B cell (primary cell): ENCODE results near the gene CRYGN. TPM values are rescaled to one million over a fixed set of nuclear protein-coding genes. Genes with fewer than 3 reads are reported as not detected.

Experiments used
- ATAC-seq: fragments of 200-7000 bp; cut with Tn5 transposase; one replicate; pipeline ENCODE4 v1.10.0; 2021; ENCODE audit warnings: low read depth, mild to moderate bottlenecking, moderate number of reproducible peaks, moderate library complexity
- CTCF ChIA-PET: fragments of 350-600 bp; sonication (Branson Sonifier 250); formaldehyde crosslinking; loops from one replicate; lab custom pipeline; 2021; ENCODE audit warnings: antibody characterized with exemption, inconsistent platforms; lab: Charles Lee
- POLR2A ChIA-PET: fragments of 350-600 bp; sonication (Branson Sonifier 250); formaldehyde crosslinking; loops from one replicate; lab custom pipeline; 2021; ENCODE audit warnings: antibody characterized with exemption; lab: Charles Lee
- DNase-seq: peaks from one replicate; pipeline ENCODE4 v3.0.0; 2013
- H2AFZ ChIP-seq: 2 replicates; pipeline ENCODE4 v1.6.1; 2012; ENCODE audit warnings: mild to moderate bottlenecking, low read depth, low read length; ENCODE audit not compliant: insufficient read depth, poor library complexity, severe bottlenecking
- H3K27ac ChIP-seq, 2 donors: 1 replicate in 1 of 2; 2 replicates in 1 of 2; pipeline ENCODE4 v1.5.1; 2012 to 2013; ENCODE audit warnings: low read length in 2 of 2, mild to moderate bottlenecking in 2 of 2, moderate library complexity in 1 of 2
- H3K27me3 ChIP-seq, 4 experiments: fragments of 200-600 bp in 1 of 4; sonication (generic) in 1 of 4; replicated peaks in 1 of 4; 1 replicate in 2 of 4; 2 replicates in 2 of 4; pipeline versions ENCODE4 v1.6.1 to v1.7.0; 2013 to 2016; ENCODE audit warnings: low read length in 3 of 4, mild to moderate bottlenecking in 2 of 4, mixed read lengths in 1 of 4, moderate library complexity in 1 of 4; ENCODE audit not compliant: insufficient read depth in 4 of 4, control insufficient read depth in 3 of 4; ENCODE audit errors: control extremely low read depth in 1 of 4
- H3K36me3 ChIP-seq, 2 experiments: replicated peaks in 1 of 2; 1 replicate in 1 of 2; 2 replicates in 1 of 2; pipeline versions ENCODE4 v1.6.1 to v1.7.1; 2013; ENCODE audit warnings: low read length in 1 of 2; ENCODE audit not compliant: insufficient read depth in 2 of 2, control insufficient read depth in 1 of 2; ENCODE audit errors: control extremely low read depth in 1 of 2, extremely low read depth in 1 of 2
- H3K4me1 ChIP-seq, 2 donors: fragments of 200-600 bp in 1 of 2; sonication (generic) in 1 of 2; 1 replicate in 1 of 2; 2 replicates in 1 of 2; pipeline versions ENCODE4 v1.5.1 to v1.6.1; 2013 to 2017; ENCODE audit warnings: low read length in 2 of 2; ENCODE audit not compliant: control insufficient read depth in 2 of 2, insufficient read depth in 2 of 2
- H3K4me2 ChIP-seq: replicated peaks from 2 replicates; pipeline ENCODE3; 2012; ENCODE audit warnings: mild to moderate bottlenecking, low read depth, low read length; ENCODE audit not compliant: poor library complexity, severe bottlenecking
- H3K4me3 ChIP-seq, 5 experiments: fragments of 200-600 bp in 1 of 5; sonication (generic) in 1 of 5; 1 replicate in 3 of 5; 2 replicates in 2 of 5; pipeline versions ENCODE4 v1.5.1 to v1.7.0; 2011 to 2016; ENCODE audit warnings: low read length in 4 of 5, mild to moderate bottlenecking in 4 of 5, low read depth in 2 of 5, control low read depth in 1 of 5, moderate library complexity in 1 of 5; ENCODE audit not compliant: insufficient read depth in 1 of 5; ENCODE audit errors: control extremely low read depth in 1 of 5, extremely low read depth in 1 of 5
- H3K79me2 ChIP-seq: fragments of 200-600 bp; sonication (generic); one replicate; pipeline ENCODE4 v1.6.0; 2016; ENCODE audit warnings: low read length; ENCODE audit not compliant: control insufficient read depth, insufficient read depth
- H3K9ac ChIP-seq: fragments of 200-600 bp; sonication (generic); 2 replicates; pipeline ENCODE4 v1.6.1; 2017; ENCODE audit warnings: mild to moderate bottlenecking, low read length, moderate library complexity
- H3K9me3 ChIP-seq, 3 donors: one replicate each; pipeline versions ENCODE4 v1.6.1 to v1.7.1; 2013; ENCODE audit warnings: low read length in 2 of 3; ENCODE audit not compliant: control insufficient read depth in 2 of 3, insufficient read depth in 1 of 3; ENCODE audit errors: control extremely low read depth in 1 of 3
- H4K20me1 ChIP-seq: 2 replicates; pipeline ENCODE4 v1.6.0; 2012; ENCODE audit warnings: mild to moderate bottlenecking, low read length; ENCODE audit not compliant: insufficient read depth, control insufficient read depth, poor library complexity, severe bottlenecking
- H3K27ac Mint-ChIP-seq: one replicate; pipeline ENCODE4 v1.8.0; 2021; ENCODE audit warnings: mixed read lengths
- H3K27me3 Mint-ChIP-seq: one replicate; pipeline ENCODE4 v1.8.0; 2021; ENCODE audit warnings: mixed read lengths
- H3K4me1 Mint-ChIP-seq: one replicate; pipeline ENCODE4 v1.8.0; 2021; ENCODE audit warnings: mixed read lengths
- H3K4me3 Mint-ChIP-seq: one replicate; pipeline ENCODE4 v1.8.0; 2021; ENCODE audit warnings: mixed read lengths
- H3K9me3 Mint-ChIP-seq: one replicate; pipeline ENCODE4 v1.8.0; 2022; ENCODE audit warnings: mixed read lengths; ENCODE audit not compliant: insufficient read depth
- EZH2 ChIP-seq: IDR thresholded peaks from 2 replicates; pipeline ENCODE4 v1.6.1; 2012; ENCODE audit warnings: borderline replicate concordance, low read depth, mild to moderate bottlenecking, moderate library complexity, low read length; ENCODE audit not compliant: insufficient read depth, poor library complexity, severe bottlenecking
- WGBS: methylation state at CpG from one replicate; pipeline ENCODE4 v1.1.5; 2013; ENCODE audit warnings: missing lambda C conversion rate; ENCODE audit not compliant: insufficient coverage; 5-methylcytosine and 5-hydroxymethylcytosine counted together
- intact Hi-C: fragments of 100-400 bp; cut with micrococcal nuclease; formaldehyde crosslinking; loops from one replicate; pipeline ENCODE4 v1.10.0; 2022
- polyA minus RNA-seq: library from RNA; depleted of rRNA, polyadenylated mRNA; stranded (reverse); fragments of >200 nt; gene quantifications from 2 replicates; pipeline ENCODE4 v1.2.3, GENCODE V29; 2012
- polyA plus RNA-seq: library from polyadenylated mRNA; depleted of rRNA; stranded (reverse); fragments of >200 nt; gene quantifications from 2 replicates; pipeline ENCODE4 v1.2.3, GENCODE V29; 2012
- total RNA-seq, 2 donors: library from RNA; stranded (reverse); fragments of 120-200 nt in 1 of 2; gene quantifications; 1 replicate in 1 of 2; 2 replicates in 1 of 2; pipeline versions ENCODE4 v1.2.3 to v1.2.4, GENCODE V29; 2013 to 2022
- TF ChIP-seq, protein P1 (sequence below): fragments of 200-600 bp; IDR thresholded peaks from one replicate; pipeline ENCODE4 v1.8.0; 2022; ENCODE audit warnings: antibody characterized with exemption, mild to moderate bottlenecking

CRYGN gene
- total RNA-seq (not detected in 2 replicates), polyA plus RNA-seq (not detected in 2 replicates), polyA minus RNA-seq (not detected in 2 replicates)
- total RNA-seq (2013), result not detected

GRCh38 chr7:151439855-151440798, at the start of gene CRYGN:
Gene CRYGN (minus strand): TSS chr7:151440141. CDS start chr7:151439917, 224 bp downstream.
- Histone ChIP-seq H3K4me1 (no peaks in the 10 kb centered on the region), H3K36me3 (no peaks in the 10 kb centered on the region), H3K27me3 (peaks cover 0 to 33% (median 11%) of the 10 kb centered on the region in 4 experiments), H3K27ac (no peak within 1 kb of the TSS), H3K4me2 (peak within 1 kb of the TSS; percentile 15), H2AFZ (no peak within 1 kb of the TSS), H3K9ac (no peak within 1 kb of the TSS), H4K20me1 (no peaks in the 10 kb centered on the region), H3K79me2 (no peaks in the 10 kb centered on the region), H3K4me3 (no peak within 1 kb of the TSS), H3K9me3 (no peaks in the 10 kb centered on the region)
- Mint-ChIP-seq H3K4me1 (peaks cover 7% of the 10 kb centered on the region), H3K27ac (no peak within 1 kb of the TSS), H3K27me3 (peaks cover 41% of the 10 kb centered on the region), H3K4me3 (no peak within 1 kb of the TSS), H3K9me3 (no peaks in the 10 kb centered on the region)
- ChIA-PET CTCF (no interaction called here), POLR2A (no interaction called here)
- TF ChIP-seq, protein P1, sequence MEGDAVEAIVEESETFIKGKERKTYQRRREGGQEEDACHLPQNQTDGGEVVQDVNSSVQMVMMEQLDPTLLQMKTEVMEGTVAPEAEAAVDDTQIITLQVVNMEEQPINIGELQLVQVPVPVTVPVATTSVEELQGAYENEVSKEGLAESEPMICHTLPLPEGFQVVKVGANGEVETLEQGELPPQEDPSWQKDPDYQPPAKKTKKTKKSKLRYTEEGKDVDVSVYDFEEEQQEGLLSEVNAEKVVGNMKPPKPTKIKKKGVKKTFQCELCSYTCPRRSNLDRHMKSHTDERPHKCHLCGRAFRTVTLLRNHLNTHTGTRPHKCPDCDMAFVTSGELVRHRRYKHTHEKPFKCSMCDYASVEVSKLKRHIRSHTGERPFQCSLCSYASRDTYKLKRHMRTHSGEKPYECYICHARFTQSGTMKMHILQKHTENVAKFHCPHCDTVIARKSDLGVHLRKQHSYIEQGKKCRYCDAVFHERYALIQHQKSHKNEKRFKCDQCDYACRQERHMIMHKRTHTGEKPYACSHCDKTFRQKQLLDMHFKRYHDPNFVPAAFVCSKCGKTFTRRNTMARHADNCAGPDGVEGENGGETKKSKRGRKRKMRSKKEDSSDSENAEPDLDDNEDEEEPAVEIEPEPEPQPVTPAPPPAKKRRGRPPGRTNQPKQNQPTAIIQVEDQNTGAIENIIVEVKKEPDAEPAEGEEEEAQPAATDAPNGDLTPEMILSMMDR, result no peak
- no peak for TF ChIP-seq EZH2
- 23% methylated on average over 44 of the region's 51 CpGs for WGBS
- intact Hi-C loops, result no loop called here
- no peak for ATAC-seq
- DNase-seq, result no peak

- no peak for ATAC-seq
- no peak overlapping the region for H3K4me3 Mint-ChIP-seq
- Histone ChIP-seq H3K36me3 (peaks cover 0 to 49% of the 10 kb centered on the region in 2 experiments), H3K4me3 (no peak overlapping the region), H3K27me3 (no peaks in the 10 kb centered on the region), H3K4me1 (peaks cover 12 to 13% of the 10 kb centered on the region in 2 donors), H3K27ac (no peak overlapping the region), H3K79me2 (peaks cover 72% of the 10 kb centered on the region), H3K9ac (no peak overlapping the region), H4K20me1 (peaks cover 57% of the 10 kb centered on the region), H3K9me3 (no peaks in the 10 kb centered on the region), H3K4me2 (no peak overlapping the region), H2AFZ (no peak overlapping the region)
- intact Hi-C loops, result no loop called here
- H3K27ac Mint-ChIP-seq, result no peak overlapping the region
- H3K4me1 Mint-ChIP-seq, result peaks cover 26% of the 10 kb centered on the region
- TF ChIP-seq EZH2, result no peak
- TF ChIP-seq, protein P1, result no peak
- DNase-seq, result no peak
- ChIA-PET CTCF (no interaction called here), POLR2A (no interaction called here)
- no peaks in the 10 kb centered on the region for H3K27me3 Mint-ChIP-seq
- H3K9me3 Mint-ChIP-seq, result no peaks in the 10 kb centered on the region
- 79% methylated on average over 1 of the region's 2 CpGs for WGBS
These were observed 49.6 kb upstream of the CRYGN start for GRCh38 chr7:151489498-151489897.
